ENCODE measurements around the gene FLT4. TPM values are rescaled to one million over a fixed set of nuclear protein-coding genes. Genes with fewer than 3 reads are reported as not detected.

Gene FLT4
- total RNA-seq, 1 donor from 2014 or later: 0.56 TPM

GRCh38 chr5:180608572-180609310, 40.7 kb downstream of the FLT4 start:
- intact Hi-C loops (cut with micrococcal nuclease): loop anchor here (5.0 kb wide), 1 partner anchor 136 kb away; no protein-coding TSS in a partner anchor

- intact Hi-C loops (cut with micrococcal nuclease): loop anchor here (5.0 kb wide), 1 partner anchor 136 kb away; no protein-coding TSS in a partner anchor
Observed at GRCh38 chr5:180607861-180608571, 41.4 kb downstream of the FLT4 start.

- intact Hi-C loops (cut with micrococcal nuclease): loop anchor here (1.0 to 5.0 kb wide), 4 partner anchors 82 to 313 kb away; no protein-coding TSS in a partner anchor
Observed at GRCh38 chr5:180606215-180606785, 43.1 kb downstream of the FLT4 start.

- intact Hi-C loops (cut with micrococcal nuclease): loop anchor here (1.0 to 5.0 kb wide), 4 partner anchors 81 to 312 kb away; no protein-coding TSS in a partner anchor
Observed at GRCh38 chr5:180605554-180606214, 43.7 kb downstream of the FLT4 start.

- intact Hi-C loops (cut with micrococcal nuclease): no loop called here
Observed at GRCh38 chr5:180604271-180604670, 45.1 kb downstream of the FLT4 start.

- intact Hi-C loops (cut with micrococcal nuclease): no loop called here
Observed at GRCh38 chr5:180603076-180603594, 46.3 kb downstream of the FLT4 start.

GRCh38 chr5:180602481-180603075, 46.8 kb downstream of the FLT4 start:
- intact Hi-C loops (cut with micrococcal nuclease): no loop called here

- intact Hi-C loops (cut with micrococcal nuclease): no loop called here
Observed at GRCh38 chr5:180601591-180602480, 47.6 kb downstream of the FLT4 start.

GRCh38 chr5:180600554-180601041, 48.8 kb downstream of the FLT4 start:
- intact Hi-C loops (cut with micrococcal nuclease): no loop called here

- intact Hi-C loops (cut with micrococcal nuclease): no loop called here
Observed at GRCh38 chr5:180599981-180600553, 49.3 kb downstream of the FLT4 start.

GRCh38 chr5:180599590-180599914, 49.8 kb downstream of the FLT4 start:
- intact Hi-C loops (cut with micrococcal nuclease): no loop called here

GRCh38 chr5:180598797-180599589, 50.4 kb downstream of the FLT4 start:
- intact Hi-C loops (cut with micrococcal nuclease): no loop called here

- intact Hi-C loops (cut with micrococcal nuclease): no loop called here
Observed at GRCh38 chr5:180598316-180598701, 51.1 kb downstream of the FLT4 start.

- intact Hi-C loops (cut with micrococcal nuclease): no loop called here
Observed at GRCh38 chr5:180596668-180597231, 52.6 kb downstream of the FLT4 start.

- intact Hi-C loops (cut with micrococcal nuclease): no loop called here
Observed at GRCh38 chr5:180596115-180596667, 53.2 kb downstream of the FLT4 start.

- intact Hi-C loops (cut with micrococcal nuclease): no loop called here
Observed at GRCh38 chr5:180595381-180596114, 53.9 kb downstream of the FLT4 start.

- intact Hi-C loops (cut with micrococcal nuclease): no loop called here
Observed at GRCh38 chr5:180595046-180595379, 54.4 kb downstream of the FLT4 start.

Data from T-helper 1 cell treated with Interleukin-12 subunit alpha and Interleukin-12 subunit beta and Interleukin-4 antibody, amounts not matched to agents 30 ng/mL and 1 ng/mL, for 36 hours (primary cell).